Measurements from ENCODE around the gene XRCC5. TPM values are rescaled to one million over a fixed set of nuclear protein-coding genes. Genes with fewer than 3 reads are reported as not detected.
A peak's percentile ranks its signal among the peaks of the same experiment; 100 is the strongest.

XRCC5 gene
- total and polyA plus RNA-seq, 2 of the 8 experiments (the other 6 are each of a cell fraction or from before 2014, with no cell fraction given): 308 to 644 TPM

DNA sequence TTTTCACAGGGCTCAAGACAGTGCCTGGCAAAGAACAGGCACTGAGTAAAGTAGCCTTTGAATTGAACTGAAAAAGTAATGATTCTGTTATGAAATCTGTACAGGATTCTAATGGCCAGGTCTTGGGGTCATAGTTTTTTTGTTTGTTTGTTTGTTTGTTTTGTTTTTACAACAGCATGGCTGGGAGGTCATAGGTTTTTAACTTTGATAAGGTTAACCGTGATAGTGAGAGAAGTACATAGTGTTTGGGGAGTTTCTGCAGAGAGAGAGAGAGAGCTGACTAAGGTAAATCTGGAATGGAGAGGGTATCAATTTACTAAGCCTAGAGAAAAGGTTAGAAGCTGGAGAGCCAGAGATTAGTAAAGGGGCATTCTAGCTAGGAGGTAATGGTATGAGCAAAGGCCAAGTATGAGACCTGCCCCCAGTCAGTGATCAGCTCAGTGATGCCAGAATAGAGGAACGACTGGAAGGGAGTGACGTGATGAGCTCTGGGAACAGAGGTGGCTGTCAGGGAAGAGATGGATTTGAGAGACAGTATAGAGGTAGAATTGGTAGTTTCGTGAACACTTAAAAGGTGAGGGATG lies 25.9 kb downstream of the XRCC5 start:
- Histone ChIP-seq H3K4ac (replicated peaks; ENCODE audit: insufficient read length, low read depth, low read length) (no peak overlapping the region), H2BK5ac (ENCODE audit: low read depth, low read length) (no peak overlapping the region), H4K8ac (ENCODE audit: extremely low read depth, insufficient read depth, low read length) (no peak overlapping the region), H4K91ac (replicated peaks; ENCODE audit: insufficient read length, low read length) (no peak overlapping the region), H3K23ac (ENCODE audit: insufficient read length) (no peak overlapping the region), H3K23me2 (ENCODE audit: low read depth, low read length) (no peaks in the 10 kb centered on the region), H3K4me2 (ENCODE audit: insufficient read depth in 1 of 2, low read depth in 2 of 2, low read length in 2 of 2) (no peak overlapping the region), H2BK15ac (ENCODE audit: low read length) (no peak overlapping the region), H3K27ac (ENCODE audit: low read depth, low read length) (no peak overlapping the region), H3K4me3 (ENCODE audit: extremely low read depth in 1 of 4, insufficient read depth in 2 of 4, low read depth in 3 of 4, low read length in 4 of 4) (no peak overlapping the region), H3K79me1 (ENCODE audit: low read depth, low read length) (no peaks in the 10 kb centered on the region; the same call in 1 of the 2 replicates), H3K18ac (ENCODE audit: extremely low read depth, low read length) (no peak overlapping the region), H2BK12ac (ENCODE audit: low read depth, low read length) (no peak overlapping the region), H3K4me1 (replicated peaks in 1 of 4; ENCODE audit: control insufficient read depth in 3 of 4, insufficient read depth in 4 of 4, low read length in 3 of 4) (no peaks in the 10 kb centered on the region), H3K36me3 (ENCODE audit: control insufficient read depth in 2 of 4, insufficient read depth in 4 of 4, low read length in 3 of 4) (peaks cover 51 to 99% (median 90%) of the 10 kb centered on the region in 4 experiments), H3K14ac (ENCODE audit: insufficient read length) (no peak overlapping the region), H2BK120ac (replicated peaks; ENCODE audit: low read depth, low read length) (no peak overlapping the region), H3K79me2 (ENCODE audit: control insufficient read depth in 1 of 2, insufficient read depth in 2 of 2, low read length in 2 of 2) (peaks cover 0 to 55% of the 10 kb centered on the region in 2 experiments; a peak in 2 of 4 replicates), H4K5ac (ENCODE audit: insufficient read length, low read depth, low read length) (no peak overlapping the region), H2BK20ac (ENCODE audit: low read length) (no peak overlapping the region), H3K27me3 (replicated peaks in 1 of 4; ENCODE audit: control insufficient read depth in 3 of 4, extremely low read depth in 1 of 4, insufficient read depth in 3 of 4, low read length in 3 of 4) (no peaks in the 10 kb centered on the region), H4K20me1 (replicated peaks in 1 of 2; ENCODE audit: control insufficient read depth in 1 of 2, insufficient read depth in 2 of 2, low read length in 2 of 2) (peaks cover 0 to 10% of the 10 kb centered on the region in 2 experiments), H2AK5ac (ENCODE audit: low read depth, low read length) (no peak overlapping the region), H3K9me3 (ENCODE audit: insufficient read depth in 2 of 2, low read depth in 1 of 2, low read length in 1 of 2) (no peaks in the 10 kb centered on the region), H2AFZ (ENCODE audit: low read length) (no peak overlapping the region), H3K56ac (replicated peaks; ENCODE audit: insufficient read length, low read depth, low read length) (no peak overlapping the region), H3K9ac (replicated peaks in 1 of 4; ENCODE audit: extremely low read depth in 1 of 4, low read depth in 3 of 4, low read length in 3 of 4) (no peak overlapping the region)
- CTCF ChIA-PET (ENCODE audit: partially characterized antibody): interaction anchor here (0.8 to 1.3 kb wide), 5 partner anchors 9 to 71 kb away, joined by 3 to 5 read pairs (median 4); no protein-coding TSS in a partner anchor
- peak; percentile 30; the same call in 1 of the 2 replicates for TF ChIP-seq POLR2AphosphoS5 (IDR thresholded peaks at IDR 0.05; ENCODE audit: low read depth, low read length)
- no peak for TF ChIP-seq RBBP5 (IDR thresholded peaks at IDR 0.05; ENCODE audit: borderline replicate concordance, low read depth, low read length)
- FAIRE-seq: no peak
- POLR2A ChIA-PET (ENCODE audit: partially characterized antibody): interaction anchor here (0.7 to 7.1 kb wide), 7 partner anchors 10 to 29 kb away, joined by 3 to 76 read pairs (median 8); partner anchors contain the start of gene XRCC5
- no peak for DNase-seq (ENCODE audit: low read depth in 1 of 2, low spot score in 2 of 2)
- WGBS, 2 experiments (ENCODE audit: extremely low coverage in 1 of 2, insufficient coverage in 1 of 2, insufficient read length in 1 of 2, insufficient replicate concordance in 2 of 2, low coverage in 1 of 2, low lambda C conversion rate in 2 of 2, missing lambda C conversion rate in 1 of 2): 93% methylated on average over 4 of the region's 4 CpGs; no CpG with 5 or more reads in 1 of the 2 experiments

Measured in H1 (cell line).